Mesodermal cell (in vitro differentiated cells): ENCODE measurements around the gene TARDBP.
"Not testable (repeated sequence)": the region's sequence is repeated elsewhere in the genome, so short reads cannot be mapped to it uniquely, and the experiment has no call there.

Experiments
- H3K27ac ChIP-seq: 2 replicates; pipeline ENCODE4 v1.7.0; 2013; ENCODE audit warnings: mild to moderate bottlenecking, low read depth, low read length, moderate library complexity; ENCODE audit not compliant: severe bottlenecking
- H3K36me3 ChIP-seq: 2 replicates; pipeline ENCODE4 v1.7.1; 2013; ENCODE audit warnings: mild to moderate bottlenecking, low read length, moderate library complexity; ENCODE audit not compliant: control insufficient read depth, insufficient read depth
- H3K4me1 ChIP-seq: one replicate; pipeline ENCODE4 v1.7.1; 2013; ENCODE audit warnings: mild to moderate bottlenecking, low read length; ENCODE audit not compliant: insufficient read depth, control insufficient read depth, poor library complexity, severe bottlenecking
- H3K4me3 ChIP-seq: 2 replicates; pipeline ENCODE4 v1.7.0; 2013; ENCODE audit warnings: low read length, control low read depth, mild to moderate bottlenecking; ENCODE audit not compliant: insufficient read depth, poor library complexity, severe bottlenecking; ENCODE audit errors: extremely low read depth
- H3K9me3 ChIP-seq: 2 replicates; pipeline ENCODE4 v1.7.1; 2013; ENCODE audit warnings: mild to moderate bottlenecking, low read length, moderate library complexity; ENCODE audit not compliant: control insufficient read depth
- WGBS, 2 experiments: methylation state at CpG; one replicate each; pipeline ENCODE4 v1.1.5; 2013; ENCODE audit warnings: missing lambda C conversion rate in 2 of 2; ENCODE audit not compliant: insufficient coverage in 2 of 2; 5-methylcytosine and 5-hydroxymethylcytosine counted together

The TARDBP gene

GRCh38 chr1:11042995-11043874 is 30.8 kb downstream of the TARDBP start:
- no peaks in the 10 kb centered on the region for H3K4me1 ChIP-seq
- no peak overlapping the region for H3K4me3 ChIP-seq
- H3K36me3 ChIP-seq: no peaks in the 10 kb centered on the region
- no peaks in the 10 kb centered on the region for H3K9me3 ChIP-seq
- WGBS, 2 experiments: 89 to 90% methylated on average over 11 to 12 of the region's 19 CpGs
- no peak overlapping the region for H3K27ac ChIP-seq

- H3K4me1 ChIP-seq: no peaks in the 10 kb centered on the region
- H3K4me3 ChIP-seq: no peak overlapping the region
- 77 to 79% methylated on average over 7 to 10 of the region's 16 CpGs for WGBS, 2 experiments
- no peak overlapping the region for H3K27ac ChIP-seq
- H3K9me3 ChIP-seq: no peaks in the 10 kb centered on the region
- H3K36me3 ChIP-seq: no peaks in the 10 kb centered on the region
Measured at GRCh38 chr1:11044086-11044848, 31.8 kb downstream of the TARDBP start.

GRCh38 chr1:11044849-11045427 is 32.5 kb downstream of the TARDBP start:
- Histone ChIP-seq H3K4me1 (no peaks in the 10 kb centered on the region), H3K27ac (no peak overlapping the region), H3K4me3 (no peak overlapping the region), H3K9me3 (no peaks in the 10 kb centered on the region), H3K36me3 (no peaks in the 10 kb centered on the region)
- WGBS, 2 experiments: 90 to 93% methylated on average over 13 to 16 of the region's 16 CpGs

GRCh38 chr1:11045428-11046269 is 33.2 kb downstream of the TARDBP start:
- no peaks in the 10 kb centered on the region for H3K9me3 ChIP-seq
- H3K4me3 ChIP-seq: no peak overlapping the region
- no peaks in the 10 kb centered on the region for H3K36me3 ChIP-seq
- H3K27ac ChIP-seq: no peak overlapping the region
- 74 to 75% methylated on average over 29 of the region's 32 CpGs for WGBS, 2 experiments
- no peaks in the 10 kb centered on the region for H3K4me1 ChIP-seq

GRCh38 chr1:11046270-11046566 is 33.8 kb downstream of the TARDBP start:
- WGBS, 2 experiments: 90 to 97% methylated on average over 8 of the region's 8 CpGs
- H3K4me3 ChIP-seq: no peak overlapping the region
- no peaks in the 10 kb centered on the region for H3K9me3 ChIP-seq
- H3K36me3 ChIP-seq: no peaks in the 10 kb centered on the region
- H3K27ac ChIP-seq: no peak overlapping the region
- no peaks in the 10 kb centered on the region for H3K4me1 ChIP-seq

GRCh38 chr1:11046625-11047365 is 34.3 kb downstream of the TARDBP start, which contains the start of gene MASP2:
MASP2 (minus strand) TSS chr1:11047239; CDS start chr1:11047207, 32 bp downstream.
- 92 to 94% methylated on average over 26 to 27 of the region's 28 CpGs for WGBS, 2 experiments
- no peak within 1 kb of the TSS for H3K27ac ChIP-seq
- no peaks in the 10 kb centered on the region for H3K9me3 ChIP-seq
- no peaks in the 10 kb centered on the region for H3K36me3 ChIP-seq
- H3K4me3 ChIP-seq: no peak within 1 kb of the TSS
- H3K4me1 ChIP-seq: no peaks in the 10 kb centered on the region

- 92 to 98% methylated on average over 2 to 7 of the region's 10 CpGs for WGBS, 2 experiments
- H3K27ac ChIP-seq, H3K4me3 ChIP-seq, H3K9me3 ChIP-seq, H3K4me1 ChIP-seq: not testable (repeated sequence)
- peaks cover 19% of the 10 kb centered on the region for H3K36me3 ChIP-seq
Measured at GRCh38 chr1:11051121-11051520, 38.7 kb downstream of the TARDBP start.

- H3K9me3 ChIP-seq: no peaks in the 10 kb centered on the region
- H3K27ac ChIP-seq: no peak overlapping the region
- H3K4me3 ChIP-seq: no peak overlapping the region
- H3K36me3 ChIP-seq: peaks cover 27% of the 10 kb centered on the region
- WGBS, 2 experiments: 77 to 87% methylated on average over 7 to 14 of the region's 19 CpGs
- no peaks in the 10 kb centered on the region for H3K4me1 ChIP-seq
Measured at GRCh38 chr1:11051781-11052511, 39.5 kb downstream of the TARDBP start.

GRCh38 chr1:11052839-11053757 is 40.6 kb downstream of the TARDBP start:
- Histone ChIP-seq H3K9me3 (no peaks in the 10 kb centered on the region), H3K4me1 (peaks cover under 1% of the 10 kb centered on the region), H3K27ac (no peak overlapping the region), H3K36me3 (peaks cover 39% of the 10 kb centered on the region), H3K4me3 (no peak overlapping the region)
- 76% methylated on average over 21 to 26 of the region's 29 CpGs for WGBS, 2 experiments
